ENCODE measurements around the gene PPFIA2. TPM values are rescaled to one million over a fixed set of nuclear protein-coding genes. Genes with fewer than 3 reads are reported as not detected.

PPFIA2 gene
- total and polyA plus RNA-seq, 9 donors, result 0.93 to 3.1 (median 1.5) TPM

GRCh38 chr12:81370456-81370855 is 388.7 kb downstream of the PPFIA2 start:
- no peak overlapping the region for H3K4me3 ChIP-seq (ENCODE audit: low read length)
- no peaks in the 10 kb centered on the region for H3K27me3 ChIP-seq (ENCODE audit: control insufficient read depth, insufficient read depth, low read length)
- no peaks in the 10 kb centered on the region for H3K4me1 ChIP-seq (ENCODE audit: control insufficient read depth, insufficient read depth, low read length)
- no peaks in the 10 kb centered on the region for H3K36me3 ChIP-seq (ENCODE audit: control insufficient read depth, insufficient read depth, low read length)
- H3K27ac ChIP-seq (ENCODE audit: low read length), result no peak overlapping the region
- no peaks in the 10 kb centered on the region for H3K9me3 ChIP-seq (replicated peaks; ENCODE audit: control insufficient read depth, low read depth, low read length)
- no peak for DNase-seq
- no CpG with 5 or more reads among the region's 1 CpG for WGBS (ENCODE audit: insufficient coverage)

GRCh38 chr12:81369175-81369574 is 390.0 kb downstream of the PPFIA2 start:
- no peak overlapping the region for H3K4me3 ChIP-seq (ENCODE audit: low read length)
- H3K4me1 ChIP-seq (ENCODE audit: control insufficient read depth, insufficient read depth, low read length), result no peaks in the 10 kb centered on the region
- DNase-seq, result no peak
- no peaks in the 10 kb centered on the region for H3K9me3 ChIP-seq (replicated peaks; ENCODE audit: control insufficient read depth, low read depth, low read length)
- H3K27me3 ChIP-seq (ENCODE audit: control insufficient read depth, insufficient read depth, low read length), result no peaks in the 10 kb centered on the region
- no peaks in the 10 kb centered on the region for H3K36me3 ChIP-seq (ENCODE audit: control insufficient read depth, insufficient read depth, low read length)
- H3K27ac ChIP-seq (ENCODE audit: low read length), result no peak overlapping the region

GRCh38 chr12:81365284-81365683 is 393.9 kb downstream of the PPFIA2 start:
- Histone ChIP-seq H3K36me3 (ENCODE audit: control insufficient read depth, insufficient read depth, low read length) (no peaks in the 10 kb centered on the region), H3K27me3 (ENCODE audit: control insufficient read depth, insufficient read depth, low read length) (no peaks in the 10 kb centered on the region), H3K27ac (ENCODE audit: low read length) (no peak overlapping the region), H3K4me3 (ENCODE audit: low read length) (no peak overlapping the region), H3K9me3 (replicated peaks; ENCODE audit: control insufficient read depth, low read depth, low read length) (no peaks in the 10 kb centered on the region), H3K4me1 (ENCODE audit: control insufficient read depth, insufficient read depth, low read length) (no peaks in the 10 kb centered on the region)
- DNase-seq, result no peak
- WGBS (ENCODE audit: insufficient coverage), result no CpG with 5 or more reads among the region's 2 CpGs

DNA sequence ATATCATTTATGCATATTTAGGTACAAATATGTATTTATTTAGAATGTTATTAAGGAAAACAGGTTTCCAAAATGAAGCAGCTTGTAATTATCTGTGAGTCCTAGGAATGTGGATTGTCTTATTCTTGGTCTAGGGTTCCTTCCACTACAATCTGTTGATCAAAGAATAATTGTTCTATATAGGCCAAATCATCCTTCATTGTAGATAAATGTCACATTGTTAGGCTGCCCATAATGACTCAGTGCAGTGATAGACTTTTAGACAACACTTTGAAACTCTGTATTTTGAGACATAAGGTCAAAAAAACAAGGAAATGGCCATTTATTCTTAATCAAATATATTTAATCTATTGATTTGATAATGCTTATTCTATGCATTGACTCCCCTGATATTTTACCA is 398.2 kb downstream of the PPFIA2 start:
- no peaks in the 10 kb centered on the region for H3K36me3 ChIP-seq (ENCODE audit: control insufficient read depth, insufficient read depth, low read length)
- no peak overlapping the region for H3K4me3 ChIP-seq (ENCODE audit: low read length)
- no peak for DNase-seq
- H3K9me3 ChIP-seq (replicated peaks; ENCODE audit: control insufficient read depth, low read depth, low read length), result no peaks in the 10 kb centered on the region
- no peak overlapping the region for H3K27ac ChIP-seq (ENCODE audit: low read length)
- no peaks in the 10 kb centered on the region for H3K27me3 ChIP-seq (ENCODE audit: control insufficient read depth, insufficient read depth, low read length)
- H3K4me1 ChIP-seq (ENCODE audit: control insufficient read depth, insufficient read depth, low read length), result no peaks in the 10 kb centered on the region

- Histone ChIP-seq H3K4me3 (ENCODE audit: low read length) (no peak overlapping the region), H3K36me3 (ENCODE audit: control insufficient read depth, insufficient read depth, low read length) (no peaks in the 10 kb centered on the region), H3K27ac (ENCODE audit: low read length) (no peak overlapping the region), H3K4me1 (ENCODE audit: control insufficient read depth, insufficient read depth, low read length) (no peaks in the 10 kb centered on the region), H3K9me3 (replicated peaks; ENCODE audit: control insufficient read depth, low read depth, low read length) (no peaks in the 10 kb centered on the region), H3K27me3 (ENCODE audit: control insufficient read depth, insufficient read depth, low read length) (no peaks in the 10 kb centered on the region)
- no peak for DNase-seq
Measured at GRCh38 chr12:81359736-81360135, 399.4 kb downstream of the PPFIA2 start.

- no peaks in the 10 kb centered on the region for H3K4me1 ChIP-seq (ENCODE audit: control insufficient read depth, insufficient read depth, low read length)
- H3K4me3 ChIP-seq (ENCODE audit: low read length), result no peak overlapping the region
- no peaks in the 10 kb centered on the region for H3K9me3 ChIP-seq (replicated peaks; ENCODE audit: control insufficient read depth, low read depth, low read length)
- H3K27me3 ChIP-seq (ENCODE audit: control insufficient read depth, insufficient read depth, low read length), result no peaks in the 10 kb centered on the region
- 86% methylated on average over 1 of the region's 5 CpGs for WGBS (ENCODE audit: insufficient coverage)
- DNase-seq, result no peak
- no peak overlapping the region for H3K27ac ChIP-seq (ENCODE audit: low read length)
- H3K36me3 ChIP-seq (ENCODE audit: control insufficient read depth, insufficient read depth, low read length), result no peaks in the 10 kb centered on the region
Measured at GRCh38 chr12:81354327-81354932, 404.7 kb downstream of the PPFIA2 start.

GRCh38 chr12:81350309-81350708 is 408.8 kb downstream of the PPFIA2 start:
- H3K4me1 ChIP-seq (ENCODE audit: control insufficient read depth, insufficient read depth, low read length), result no peaks in the 10 kb centered on the region
- WGBS (ENCODE audit: insufficient coverage), result 62% methylated on average over 1 of the region's 2 CpGs
- no peaks in the 10 kb centered on the region for H3K36me3 ChIP-seq (ENCODE audit: control insufficient read depth, insufficient read depth, low read length)
- no peaks in the 10 kb centered on the region for H3K9me3 ChIP-seq (replicated peaks; ENCODE audit: control insufficient read depth, low read depth, low read length)
- no peak overlapping the region for H3K4me3 ChIP-seq (ENCODE audit: low read length)
- no peaks in the 10 kb centered on the region for H3K27me3 ChIP-seq (ENCODE audit: control insufficient read depth, insufficient read depth, low read length)
- DNase-seq, result no peak
- no peak overlapping the region for H3K27ac ChIP-seq (ENCODE audit: low read length)

GRCh38 chr12:81347404-81347803 is 411.7 kb downstream of the PPFIA2 start:
- no peak overlapping the region for H3K27ac ChIP-seq (ENCODE audit: low read length)
- H3K4me3 ChIP-seq (ENCODE audit: low read length), result no peak overlapping the region
- no peaks in the 10 kb centered on the region for H3K36me3 ChIP-seq (ENCODE audit: control insufficient read depth, insufficient read depth, low read length)
- H3K4me1 ChIP-seq (ENCODE audit: control insufficient read depth, insufficient read depth, low read length), result no peaks in the 10 kb centered on the region
- no peaks in the 10 kb centered on the region for H3K9me3 ChIP-seq (replicated peaks; ENCODE audit: control insufficient read depth, low read depth, low read length)
- no peaks in the 10 kb centered on the region for H3K27me3 ChIP-seq (ENCODE audit: control insufficient read depth, insufficient read depth, low read length)
- WGBS (ENCODE audit: insufficient coverage), result no CpG with 5 or more reads among the region's 5 CpGs
- DNase-seq, result no peak

- Histone ChIP-seq H3K27ac (ENCODE audit: low read length) (no peak overlapping the region), H3K36me3 (ENCODE audit: control insufficient read depth, insufficient read depth, low read length) (no peaks in the 10 kb centered on the region), H3K9me3 (replicated peaks; ENCODE audit: control insufficient read depth, low read depth, low read length) (no peaks in the 10 kb centered on the region), H3K27me3 (ENCODE audit: control insufficient read depth, insufficient read depth, low read length) (no peaks in the 10 kb centered on the region), H3K4me1 (ENCODE audit: control insufficient read depth, insufficient read depth, low read length) (no peaks in the 10 kb centered on the region), H3K4me3 (ENCODE audit: low read length) (no peak overlapping the region)
- no peak for DNase-seq
- WGBS (ENCODE audit: insufficient coverage), result 72% methylated on average over 2 of the region's 5 CpGs
Measured at GRCh38 chr12:81340910-81341309, 418.2 kb downstream of the PPFIA2 start.

DNA sequence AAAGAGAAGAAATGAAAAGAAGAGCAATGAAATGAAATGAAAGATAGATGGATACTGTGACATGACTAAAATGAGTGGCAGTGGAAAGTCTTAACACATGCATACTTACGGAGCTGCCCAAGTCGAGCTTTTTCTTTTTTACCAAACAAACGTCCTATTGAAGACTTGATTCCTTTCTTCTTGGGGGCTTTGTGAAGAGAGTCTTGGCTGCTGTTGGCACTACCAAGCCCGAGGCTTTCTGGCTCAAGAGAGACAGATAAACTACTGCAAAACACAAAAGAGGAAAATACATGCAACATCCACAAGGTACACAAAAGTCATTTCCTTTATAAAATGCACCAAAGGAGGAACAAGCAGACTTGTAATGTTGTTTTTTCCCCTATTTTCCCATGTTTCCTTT is 420.1 kb downstream of the PPFIA2 start:
- H3K9me3 ChIP-seq (replicated peaks; ENCODE audit: control insufficient read depth, low read depth, low read length), result no peaks in the 10 kb centered on the region
- WGBS (ENCODE audit: insufficient coverage), result no CpG with 5 or more reads among the region's 4 CpGs
- peak; percentile 5 for DNase-seq
- no peak overlapping the region for H3K4me3 ChIP-seq (ENCODE audit: low read length)
- H3K27me3 ChIP-seq (ENCODE audit: control insufficient read depth, insufficient read depth, low read length), result no peaks in the 10 kb centered on the region
- no peaks in the 10 kb centered on the region for H3K36me3 ChIP-seq (ENCODE audit: control insufficient read depth, insufficient read depth, low read length)
- no peaks in the 10 kb centered on the region for H3K4me1 ChIP-seq (ENCODE audit: control insufficient read depth, insufficient read depth, low read length)
- no peak overlapping the region for H3K27ac ChIP-seq (ENCODE audit: low read length)

DNA sequence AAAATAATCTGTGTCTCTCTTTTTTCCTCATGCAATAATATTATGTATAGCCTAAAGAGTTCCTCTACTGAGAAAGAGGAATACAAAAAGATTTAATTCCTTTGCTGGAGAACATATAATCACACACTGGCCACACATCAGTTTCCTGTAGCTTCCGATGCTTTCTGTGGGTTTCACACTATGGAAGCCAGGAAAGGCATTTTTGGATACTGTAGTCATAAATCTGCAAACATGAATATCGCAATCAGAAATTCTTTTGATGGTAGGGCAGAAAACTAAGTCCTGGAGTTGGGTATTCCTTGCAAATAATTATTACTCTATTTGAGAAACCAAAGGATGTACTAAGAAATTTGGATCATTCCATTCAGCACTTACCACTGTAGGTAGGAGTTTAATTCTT is 421.3 kb downstream of the PPFIA2 start:
- H3K4me1 ChIP-seq (ENCODE audit: control insufficient read depth, insufficient read depth, low read length), result no peaks in the 10 kb centered on the region
- no peaks in the 10 kb centered on the region for H3K27me3 ChIP-seq (ENCODE audit: control insufficient read depth, insufficient read depth, low read length)
- no peaks in the 10 kb centered on the region for H3K9me3 ChIP-seq (replicated peaks; ENCODE audit: control insufficient read depth, low read depth, low read length)
- H3K36me3 ChIP-seq (ENCODE audit: control insufficient read depth, insufficient read depth, low read length), result no peaks in the 10 kb centered on the region
- H3K27ac ChIP-seq (ENCODE audit: low read length), result no peak overlapping the region
- WGBS (ENCODE audit: insufficient coverage), result no CpG with 5 or more reads among the region's 2 CpGs
- H3K4me3 ChIP-seq (ENCODE audit: low read length), result no peak overlapping the region
- DNase-seq, result no peak

Data from muscle of leg (tissue), 11 donors.